Mesothelial cell of epicardium (in vitro differentiated cells): ENCODE data around the gene C3orf20. TPM values are rescaled to one million over a fixed set of nuclear protein-coding genes. Genes with fewer than 3 reads are reported as not detected.

Experiments used
- DNase-seq, 2 experiments: peaks; one replicate each; pipeline ENCODE4 v3.0.0; 2021; ENCODE audit warnings: low spot score in 2 of 2; ENCODE audit not compliant: unreplicated experiment in 2 of 2
- H3K27ac Mint-ChIP-seq: 2 replicates; pipeline ENCODE4 v1.8.0; 2021; ENCODE audit warnings: mixed read lengths
- H3K27me3 Mint-ChIP-seq: 2 replicates; pipeline ENCODE4 v1.8.0; 2021; ENCODE audit warnings: low read depth, mixed read lengths
- H3K36me3 Mint-ChIP-seq: 2 replicates; pipeline ENCODE4 v1.8.0; 2021; ENCODE audit warnings: mixed read lengths
- H3K4me1 Mint-ChIP-seq: 2 replicates; pipeline ENCODE4 v1.8.0; 2021; ENCODE audit warnings: mixed read lengths
- H3K4me3 Mint-ChIP-seq: 2 replicates; pipeline ENCODE4 v1.8.0; 2021; ENCODE audit warnings: mild to moderate bottlenecking, moderate library complexity, mixed read lengths
- H3K9me3 Mint-ChIP-seq: 2 replicates; pipeline ENCODE4 v1.8.0; 2021; ENCODE audit warnings: mixed read lengths
- total RNA-seq: library from RNA; stranded (reverse); gene quantifications from 3 replicates; pipeline ENCODE4 v1.2.1, GENCODE V29; 2021
- TF ChIP-seq, protein P1 (sequence below): fragments of 200-600 bp; sonication (generic); IDR thresholded peaks from one replicate; pipeline ENCODE4 v1.5.0; 2021; ENCODE audit warnings: antibody characterized with exemption; ENCODE audit not compliant: unreplicated experiment

Gene C3orf20
- total RNA-seq, 1 donor from 2014 or later: 0.13 TPM

DNA sequence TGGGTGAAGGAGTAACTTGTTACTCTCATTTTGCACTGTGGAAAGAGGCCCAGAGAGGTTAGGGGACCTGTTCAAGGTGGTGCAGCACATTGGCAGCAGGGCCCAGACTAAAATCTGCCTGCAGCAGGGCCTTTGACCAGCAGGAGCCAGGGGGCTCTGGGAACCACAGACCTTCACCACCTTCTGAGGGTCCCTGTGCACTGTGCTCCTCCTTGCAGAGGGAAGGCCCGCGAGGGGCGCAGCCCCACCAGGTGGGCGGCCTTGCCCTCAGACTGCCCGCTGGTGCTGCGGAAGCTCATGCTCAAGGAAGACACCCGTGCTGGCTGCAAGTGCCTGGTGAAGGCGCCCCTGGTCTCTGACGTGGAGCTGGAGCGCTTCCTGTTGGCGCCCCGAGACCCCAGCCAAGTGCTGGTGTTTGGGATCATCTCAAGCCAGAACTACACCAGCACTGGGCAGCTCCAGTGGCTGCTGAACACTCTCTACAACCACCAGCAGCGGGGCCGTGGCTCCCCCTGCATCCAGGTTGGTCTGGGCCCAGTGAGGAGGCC lies 82.3 kb downstream of the C3orf20 start:
- H3K4me3 Mint-ChIP-seq: no peak overlapping the region

DNA sequence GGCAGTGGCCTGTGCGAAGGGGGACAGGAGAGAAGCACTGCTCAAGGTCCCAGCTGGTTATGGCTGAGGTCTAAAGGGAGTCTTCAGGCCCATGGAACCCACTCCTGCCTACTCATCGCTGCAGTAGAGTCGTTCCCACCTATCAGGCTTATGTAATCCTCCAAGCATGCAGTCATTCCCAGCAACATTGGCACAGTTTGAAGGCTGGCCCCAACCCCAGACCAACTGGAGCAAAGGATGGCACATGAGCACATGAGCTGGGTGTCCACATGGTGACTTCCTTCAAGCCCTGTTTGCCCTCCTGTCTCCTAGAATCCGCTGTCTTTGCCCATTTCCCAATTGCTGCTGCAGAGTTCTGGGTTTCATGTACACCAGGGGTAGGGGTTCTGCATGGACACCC lies 83.4 kb downstream of the C3orf20 start:
- peaks cover 3% of the 10 kb centered on the region for H3K4me1 Mint-ChIP-seq
- no peaks in the 10 kb centered on the region for H3K36me3 Mint-ChIP-seq
- peaks cover 19% of the 10 kb centered on the region for H3K27me3 Mint-ChIP-seq
- TF ChIP-seq, protein P1, sequence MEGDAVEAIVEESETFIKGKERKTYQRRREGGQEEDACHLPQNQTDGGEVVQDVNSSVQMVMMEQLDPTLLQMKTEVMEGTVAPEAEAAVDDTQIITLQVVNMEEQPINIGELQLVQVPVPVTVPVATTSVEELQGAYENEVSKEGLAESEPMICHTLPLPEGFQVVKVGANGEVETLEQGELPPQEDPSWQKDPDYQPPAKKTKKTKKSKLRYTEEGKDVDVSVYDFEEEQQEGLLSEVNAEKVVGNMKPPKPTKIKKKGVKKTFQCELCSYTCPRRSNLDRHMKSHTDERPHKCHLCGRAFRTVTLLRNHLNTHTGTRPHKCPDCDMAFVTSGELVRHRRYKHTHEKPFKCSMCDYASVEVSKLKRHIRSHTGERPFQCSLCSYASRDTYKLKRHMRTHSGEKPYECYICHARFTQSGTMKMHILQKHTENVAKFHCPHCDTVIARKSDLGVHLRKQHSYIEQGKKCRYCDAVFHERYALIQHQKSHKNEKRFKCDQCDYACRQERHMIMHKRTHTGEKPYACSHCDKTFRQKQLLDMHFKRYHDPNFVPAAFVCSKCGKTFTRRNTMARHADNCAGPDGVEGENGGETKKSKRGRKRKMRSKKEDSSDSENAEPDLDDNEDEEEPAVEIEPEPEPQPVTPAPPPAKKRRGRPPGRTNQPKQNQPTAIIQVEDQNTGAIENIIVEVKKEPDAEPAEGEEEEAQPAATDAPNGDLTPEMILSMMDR: no peak
- no peak for DNase-seq
- no peak overlapping the region for H3K27ac Mint-ChIP-seq
- no peaks in the 10 kb centered on the region for H3K9me3 Mint-ChIP-seq
- no peak overlapping the region for H3K4me3 Mint-ChIP-seq

More for the DNA sequence above, 82.3 kb downstream of the C3orf20 start:
- Mint-ChIP-seq H3K36me3 (no peaks in the 10 kb centered on the region), H3K9me3 (peaks cover 5% of the 10 kb centered on the region), H3K27ac (no peak overlapping the region), H3K27me3 (peaks cover 19% of the 10 kb centered on the region), H3K4me1 (peaks cover 3% of the 10 kb centered on the region)
- TF ChIP-seq, protein P1: no peak
- DNase-seq: no peak

DNA sequence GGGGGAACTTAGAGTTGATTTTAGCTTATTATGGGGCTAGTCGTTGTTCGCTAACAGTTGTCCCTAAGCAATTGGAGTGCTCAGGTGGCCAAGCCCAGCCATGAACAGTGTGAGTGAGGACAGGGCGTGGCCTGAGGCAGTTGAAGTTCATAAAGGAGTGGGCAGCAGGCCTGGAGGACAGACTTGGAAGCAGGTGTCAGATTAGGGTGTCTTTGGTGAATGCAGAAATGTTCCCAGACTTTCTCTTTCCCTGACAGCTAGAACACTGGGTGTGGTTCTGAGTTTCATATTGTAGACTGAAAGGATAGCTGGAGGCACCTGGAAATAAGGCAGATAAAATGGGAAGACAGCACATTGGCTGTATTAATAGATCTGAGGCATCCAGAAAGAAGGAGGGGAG lies 84.0 kb downstream of the C3orf20 start:
- TF ChIP-seq, protein P1: no peak
- Mint-ChIP-seq H3K4me1 (peaks cover 3% of the 10 kb centered on the region), H3K27ac (no peak overlapping the region), H3K27me3 (peaks cover 14% of the 10 kb centered on the region), H3K36me3 (no peaks in the 10 kb centered on the region), H3K4me3 (no peak overlapping the region), H3K9me3 (peaks cover 3% of the 10 kb centered on the region)
- DNase-seq: no peak

DNA sequence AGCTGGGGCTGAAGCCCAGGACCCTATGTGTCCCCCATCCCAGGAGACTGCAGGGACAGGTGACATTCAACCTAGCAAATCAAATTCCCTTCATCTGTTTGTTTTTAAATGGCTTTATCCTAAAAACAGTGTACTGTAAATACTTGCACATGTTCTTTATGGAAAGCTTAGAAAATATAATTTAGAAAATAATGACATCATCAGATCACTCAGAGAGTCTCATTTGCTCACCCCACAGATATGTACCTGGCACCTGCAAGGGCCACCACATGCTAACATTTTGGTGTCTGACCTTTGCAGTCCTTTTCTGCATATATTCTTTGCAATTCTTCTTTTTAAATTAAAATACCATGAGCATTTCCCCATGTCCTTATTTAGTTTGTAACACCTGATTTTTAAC lies 85.2 kb downstream of the C3orf20 start:
- peaks cover 4% of the 10 kb centered on the region for H3K9me3 Mint-ChIP-seq

DNA sequence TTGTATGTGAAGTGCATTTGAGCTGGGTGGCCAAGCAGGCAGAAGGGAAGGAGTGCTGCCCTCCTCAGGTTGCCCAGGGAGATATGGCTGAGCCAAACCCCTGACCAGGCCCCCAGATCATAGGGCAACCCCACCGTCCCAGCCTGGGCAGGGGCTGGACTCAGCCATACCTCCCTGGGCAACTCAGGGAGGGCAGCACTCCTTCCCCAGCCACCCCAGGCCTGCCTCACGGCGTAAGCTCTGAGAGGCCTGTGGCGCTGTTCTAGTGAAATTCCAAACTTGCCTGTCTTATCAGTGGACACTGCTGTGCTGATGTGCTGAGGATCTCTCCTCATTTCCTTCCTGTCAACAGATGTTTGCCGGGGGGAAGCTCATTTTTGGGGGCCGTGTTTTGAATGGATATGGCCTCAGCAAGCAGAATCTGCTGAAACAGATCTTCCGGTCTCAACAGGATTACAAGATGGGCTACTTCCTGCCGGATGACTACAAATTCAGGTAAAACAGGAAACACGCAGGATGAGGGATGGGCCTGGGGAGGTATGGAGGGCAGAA lies 86.3 kb downstream of the C3orf20 start:
- peaks cover 3% of the 10 kb centered on the region for H3K27me3 Mint-ChIP-seq
- peaks cover 4% of the 10 kb centered on the region for H3K9me3 Mint-ChIP-seq
- H3K36me3 Mint-ChIP-seq: no peaks in the 10 kb centered on the region
- peaks cover 3% of the 10 kb centered on the region for H3K4me1 Mint-ChIP-seq
- no peak overlapping the region for H3K4me3 Mint-ChIP-seq
- TF ChIP-seq, protein P1: no peak
- DNase-seq: no peak
- H3K27ac Mint-ChIP-seq: peak overlapping the region; percentile 55

More for the DNA sequence above, 85.2 kb downstream of the C3orf20 start:
- Mint-ChIP-seq H3K27ac (no peak overlapping the region), H3K36me3 (no peaks in the 10 kb centered on the region), H3K27me3 (peaks cover 6% of the 10 kb centered on the region), H3K4me3 (no peak overlapping the region), H3K4me1 (peaks cover 3% of the 10 kb centered on the region)
- TF ChIP-seq, protein P1: no peak
- no peak for DNase-seq

DNA sequence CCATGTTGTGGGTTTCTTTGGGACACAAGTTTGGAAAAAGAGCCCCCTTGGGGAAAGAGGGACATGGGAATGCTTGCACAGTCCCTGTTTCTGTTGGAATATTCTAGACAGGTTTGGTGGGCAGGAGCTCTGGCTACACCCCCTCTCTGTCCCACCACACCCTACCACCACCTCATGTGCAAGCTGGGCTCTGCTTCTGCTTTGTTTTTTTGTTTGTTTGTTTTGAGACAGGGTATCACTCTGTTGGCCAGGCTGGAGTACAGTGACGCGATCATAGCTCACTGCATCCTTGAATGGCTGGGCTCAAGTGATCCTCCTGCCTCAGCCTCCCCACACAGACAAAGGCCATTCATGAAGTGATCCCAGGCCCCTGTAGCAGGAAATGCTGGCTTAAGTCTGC lies 86.9 kb downstream of the C3orf20 start:
- peaks cover 3% of the 10 kb centered on the region for H3K4me1 Mint-ChIP-seq
- H3K4me3 Mint-ChIP-seq: no peak overlapping the region
- TF ChIP-seq, protein P1: no peak

More for the DNA sequence above, 86.9 kb downstream of the C3orf20 start:
- H3K27ac Mint-ChIP-seq: no peak overlapping the region
- DNase-seq: no peak
- peaks cover 1% of the 10 kb centered on the region for H3K27me3 Mint-ChIP-seq
- H3K36me3 Mint-ChIP-seq: no peaks in the 10 kb centered on the region
- H3K9me3 Mint-ChIP-seq: peaks cover 4% of the 10 kb centered on the region
